GM06990 (cell line): ENCODE results near the gene ARHGAP22.

Source experiments
- DNase-seq: peaks from one replicate; pipeline ENCODE4 v3.0.0-alpha.2; 2011; ENCODE audit not compliant: insufficient read length; ENCODE audit errors: extremely low read depth
- H3K27me3 ChIP-seq: replicated peaks from 2 replicates; pipeline ENCODE4 v1.6.0; 2011; ENCODE audit warnings: low read length; ENCODE audit not compliant: control insufficient read depth, insufficient read depth
- H3K36me3 ChIP-seq: 2 replicates; pipeline ENCODE4 v1.5.1; 2011; ENCODE audit warnings: low read length; ENCODE audit not compliant: control insufficient read depth, insufficient read depth
- H3K4me3 ChIP-seq: replicated peaks from 2 replicates; pipeline ENCODE4 v1.5.1; 2011; ENCODE audit warnings: low read depth, mild to moderate bottlenecking, control low read depth, low read length
- TF ChIP-seq, protein P1 (sequence below): IDR thresholded peaks from 2 replicates; pipeline ENCODE4 v1.5.1; 2011; ENCODE audit warnings: low read length, control low read depth, mild to moderate bottlenecking, inconsistent platforms; ENCODE audit not compliant: insufficient read depth, poor library complexity, severe bottlenecking

ARHGAP22 gene

DNA sequence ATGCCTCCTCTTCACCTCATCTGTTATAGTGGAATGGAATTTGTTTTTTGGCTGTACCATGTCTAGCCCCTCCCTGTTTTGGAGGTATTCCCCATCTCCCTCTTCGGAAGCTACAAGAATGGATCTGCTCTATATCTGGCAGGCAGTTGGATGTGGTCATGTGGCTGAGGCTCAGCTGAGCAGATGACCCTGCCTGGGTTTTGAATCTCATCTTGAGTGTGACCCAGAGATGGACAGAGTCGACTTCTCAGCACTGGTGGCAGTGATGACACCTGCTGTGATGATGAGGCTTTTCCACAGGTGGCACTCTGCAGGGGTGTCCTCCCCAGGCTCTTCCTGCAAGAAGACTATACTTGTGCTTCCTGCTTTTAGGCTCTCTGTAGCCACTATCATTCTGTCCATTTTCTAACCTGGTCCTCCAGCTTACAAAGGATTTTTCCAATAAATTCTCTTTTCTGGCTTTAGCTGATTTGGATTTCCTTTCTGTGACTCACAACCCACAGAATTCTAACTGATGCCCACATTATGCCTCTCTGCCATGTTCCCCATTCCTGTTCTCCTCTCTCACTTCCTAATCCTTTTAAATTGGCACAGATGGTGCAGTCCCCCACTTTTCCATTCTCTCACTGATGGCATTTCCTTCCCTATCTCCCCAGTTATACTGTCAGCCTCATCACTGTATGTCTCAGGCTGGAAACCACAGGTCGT lies 7.5 kb upstream of the ARHGAP22 start:
- no peak for DNase-seq
- H3K27me3 ChIP-seq: no peaks in the 10 kb centered on the region
- TF ChIP-seq, protein P1, sequence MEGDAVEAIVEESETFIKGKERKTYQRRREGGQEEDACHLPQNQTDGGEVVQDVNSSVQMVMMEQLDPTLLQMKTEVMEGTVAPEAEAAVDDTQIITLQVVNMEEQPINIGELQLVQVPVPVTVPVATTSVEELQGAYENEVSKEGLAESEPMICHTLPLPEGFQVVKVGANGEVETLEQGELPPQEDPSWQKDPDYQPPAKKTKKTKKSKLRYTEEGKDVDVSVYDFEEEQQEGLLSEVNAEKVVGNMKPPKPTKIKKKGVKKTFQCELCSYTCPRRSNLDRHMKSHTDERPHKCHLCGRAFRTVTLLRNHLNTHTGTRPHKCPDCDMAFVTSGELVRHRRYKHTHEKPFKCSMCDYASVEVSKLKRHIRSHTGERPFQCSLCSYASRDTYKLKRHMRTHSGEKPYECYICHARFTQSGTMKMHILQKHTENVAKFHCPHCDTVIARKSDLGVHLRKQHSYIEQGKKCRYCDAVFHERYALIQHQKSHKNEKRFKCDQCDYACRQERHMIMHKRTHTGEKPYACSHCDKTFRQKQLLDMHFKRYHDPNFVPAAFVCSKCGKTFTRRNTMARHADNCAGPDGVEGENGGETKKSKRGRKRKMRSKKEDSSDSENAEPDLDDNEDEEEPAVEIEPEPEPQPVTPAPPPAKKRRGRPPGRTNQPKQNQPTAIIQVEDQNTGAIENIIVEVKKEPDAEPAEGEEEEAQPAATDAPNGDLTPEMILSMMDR: no peak
- no peak overlapping the region for H3K4me3 ChIP-seq
- H3K36me3 ChIP-seq: no peaks in the 10 kb centered on the region

DNA sequence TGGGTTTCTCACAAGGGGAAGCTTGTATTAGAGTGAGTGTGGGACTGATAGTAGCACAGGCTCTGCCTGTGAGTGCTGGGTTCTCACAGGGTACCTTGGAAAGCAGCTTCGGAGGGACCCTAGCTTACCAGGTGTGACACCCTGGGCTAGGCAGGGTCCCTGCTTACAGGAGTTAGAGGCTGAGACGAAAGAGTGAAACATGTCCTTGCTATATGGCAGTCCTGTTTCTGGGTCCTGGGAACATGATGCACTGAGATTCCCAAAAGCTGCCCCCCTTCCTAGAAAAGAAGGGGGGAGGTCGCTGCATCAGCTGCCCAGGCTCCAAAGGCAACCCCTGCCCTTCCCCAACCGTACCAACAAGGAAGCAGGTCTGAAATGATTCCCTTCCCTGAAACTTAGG lies 6.3 kb upstream of the ARHGAP22 start:
- DNase-seq: no peak
- Histone ChIP-seq H3K27me3 (0 out of 2 replicates have a peak, but pooled peaks cover 1% of the 10 kb centered on the region), H3K36me3 (no peaks in the 10 kb centered on the region), H3K4me3 (no peak overlapping the region)
- TF ChIP-seq, protein P1: no peak

DNA sequence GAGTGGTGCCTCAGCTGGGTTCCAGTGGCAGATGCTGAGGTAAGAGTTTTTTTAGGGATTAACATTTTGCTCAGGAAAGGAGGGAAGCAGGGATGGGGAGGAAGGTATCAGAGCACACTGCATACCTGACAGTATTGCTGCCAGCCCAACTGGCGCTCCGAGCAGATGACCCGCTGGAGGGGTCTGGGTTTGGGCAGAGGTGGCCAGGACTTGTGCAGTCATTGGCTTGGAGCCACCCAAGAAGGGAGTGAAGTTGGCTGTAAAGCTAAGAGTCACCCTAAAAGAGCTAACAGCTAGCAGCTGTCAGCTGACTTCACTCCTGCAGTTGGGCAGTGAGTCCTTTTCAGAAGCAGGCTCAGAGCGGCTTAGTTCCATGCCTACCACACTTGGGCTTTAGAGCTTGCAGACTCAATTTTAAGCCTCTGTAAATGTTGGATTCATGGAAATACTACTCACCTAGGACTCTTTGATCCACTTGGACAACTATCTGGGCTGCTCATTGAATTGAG lies 5.8 kb upstream of the ARHGAP22 start:
- no peak for DNase-seq
- TF ChIP-seq, protein P1: no peak
- Histone ChIP-seq H3K27me3 (0 out of 2 replicates have a peak, but pooled peaks cover 1% of the 10 kb centered on the region), H3K4me3 (no peak overlapping the region), H3K36me3 (no peaks in the 10 kb centered on the region)

DNA sequence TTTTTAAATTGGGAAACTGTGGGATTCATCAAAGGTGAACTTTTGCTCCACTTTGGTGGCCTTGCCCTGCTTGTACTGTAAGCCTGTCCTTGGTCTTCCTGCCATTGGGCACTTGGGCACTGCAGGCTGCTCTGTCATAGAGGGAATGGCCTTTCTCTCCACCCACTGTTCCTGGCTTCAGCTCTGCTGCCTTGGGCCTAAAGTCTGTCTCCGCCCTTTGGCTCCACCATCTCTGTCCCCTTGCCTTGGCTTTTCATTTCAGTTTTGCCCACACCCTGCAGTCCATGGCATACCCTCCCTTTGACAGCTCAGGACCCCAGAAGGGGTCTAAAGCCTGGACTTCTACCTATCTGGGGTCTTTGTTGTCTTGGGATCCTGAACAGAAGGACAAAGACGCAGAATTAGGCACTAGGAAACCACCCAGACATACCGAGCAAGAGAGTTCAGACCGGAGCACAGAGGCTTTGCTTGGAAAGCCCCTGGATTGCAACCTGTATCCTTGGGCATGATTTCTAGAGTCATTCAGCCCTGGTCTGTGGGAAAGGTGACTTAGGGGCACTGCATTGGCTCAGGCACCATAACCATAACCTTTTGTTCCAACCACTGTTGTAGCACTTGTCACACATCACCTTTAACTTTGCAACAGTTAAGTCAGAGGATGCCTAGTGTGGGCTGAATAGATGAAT lies 5.2 kb upstream of the ARHGAP22 start:
- H3K27me3 ChIP-seq: 0 out of 2 replicates have a peak, but pooled peaks cover 1% of the 10 kb centered on the region
- TF ChIP-seq, protein P1: no peak
- DNase-seq: no peak
- no peak overlapping the region for H3K4me3 ChIP-seq
- no peaks in the 10 kb centered on the region for H3K36me3 ChIP-seq

DNA sequence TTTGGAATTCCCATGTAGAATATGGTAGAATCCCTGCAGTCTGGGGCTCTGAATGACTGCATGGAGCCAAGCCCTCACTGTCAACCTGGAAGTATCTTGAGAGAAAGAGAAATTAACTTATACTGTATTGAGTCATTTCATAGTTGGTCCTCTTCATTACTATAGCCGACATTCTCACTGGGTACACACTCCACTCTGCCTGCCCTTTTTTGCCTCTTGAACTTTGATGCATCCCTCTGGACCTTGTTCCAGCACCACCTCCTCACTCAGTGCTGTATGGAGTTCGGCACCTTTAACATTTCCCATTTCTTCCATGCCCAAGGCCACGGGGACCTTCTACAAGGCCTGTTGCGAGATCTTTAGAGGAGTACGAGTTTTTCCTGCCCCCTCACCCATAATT lies 4.6 kb upstream of the ARHGAP22 start:
- no peaks in the 10 kb centered on the region for H3K36me3 ChIP-seq
- DNase-seq: no peak
- TF ChIP-seq, protein P1: no peak

More for the DNA sequence above, 4.6 kb upstream of the ARHGAP22 start:
- H3K4me3 ChIP-seq: no peak overlapping the region
- H3K27me3 ChIP-seq: 0 out of 2 replicates have a peak, but pooled peaks cover 1% of the 10 kb centered on the region
